Measurements from ENCODE around the gene CADPS.

CADPS gene

DNA sequence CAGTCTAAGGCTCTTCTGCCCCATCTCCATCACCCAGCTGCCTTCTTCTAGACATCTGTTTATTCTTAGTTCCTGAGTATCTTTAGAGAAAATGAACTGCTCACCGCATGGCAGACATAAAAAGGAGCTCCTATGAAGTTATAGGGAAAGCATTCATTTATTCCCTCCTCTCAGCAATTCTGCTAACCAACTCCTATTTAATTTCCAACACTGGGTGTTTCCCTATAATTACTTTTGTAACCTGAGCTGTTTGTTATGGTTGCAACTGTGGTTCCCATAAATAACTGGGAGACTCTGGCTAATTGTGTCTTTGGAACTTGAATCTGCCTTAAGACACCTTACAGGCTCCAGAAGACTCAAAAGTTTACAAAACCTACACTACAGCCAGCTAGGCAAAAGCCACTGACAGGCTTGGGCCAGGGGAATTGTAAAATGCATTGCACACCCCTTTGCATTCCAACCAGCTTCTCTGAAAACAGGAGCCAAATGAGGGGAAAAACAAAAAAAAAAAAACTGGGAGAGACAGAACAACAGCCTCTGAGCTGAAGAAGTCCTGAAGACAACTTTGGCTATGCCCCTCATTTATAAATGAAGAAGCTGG is 270.4 kb downstream of the CADPS start:
- H2AFZ ChIP-seq (ENCODE audit: low read length): no peak overlapping the region
- H4K20me1 ChIP-seq (ENCODE audit: insufficient read depth, low read length, poor library complexity, severe bottlenecking): no peaks in the 10 kb centered on the region
- no peaks in the 10 kb centered on the region for H3F3A ChIP-seq (ENCODE audit: low read depth)
- H3K9me2 ChIP-seq (replicated peaks; ENCODE audit: low read depth, low read length): no peaks in the 10 kb centered on the region
- H3K27me3 ChIP-seq (ENCODE audit: insufficient read depth, low read length, poor library complexity, severe bottlenecking): no peaks in the 10 kb centered on the region
- TF ChIP-seq EZH2phosphoT487 (IDR thresholded peaks at IDR 0.05; ENCODE audit: borderline replicate concordance): no peak
- TF ChIP-seq, protein P1, sequence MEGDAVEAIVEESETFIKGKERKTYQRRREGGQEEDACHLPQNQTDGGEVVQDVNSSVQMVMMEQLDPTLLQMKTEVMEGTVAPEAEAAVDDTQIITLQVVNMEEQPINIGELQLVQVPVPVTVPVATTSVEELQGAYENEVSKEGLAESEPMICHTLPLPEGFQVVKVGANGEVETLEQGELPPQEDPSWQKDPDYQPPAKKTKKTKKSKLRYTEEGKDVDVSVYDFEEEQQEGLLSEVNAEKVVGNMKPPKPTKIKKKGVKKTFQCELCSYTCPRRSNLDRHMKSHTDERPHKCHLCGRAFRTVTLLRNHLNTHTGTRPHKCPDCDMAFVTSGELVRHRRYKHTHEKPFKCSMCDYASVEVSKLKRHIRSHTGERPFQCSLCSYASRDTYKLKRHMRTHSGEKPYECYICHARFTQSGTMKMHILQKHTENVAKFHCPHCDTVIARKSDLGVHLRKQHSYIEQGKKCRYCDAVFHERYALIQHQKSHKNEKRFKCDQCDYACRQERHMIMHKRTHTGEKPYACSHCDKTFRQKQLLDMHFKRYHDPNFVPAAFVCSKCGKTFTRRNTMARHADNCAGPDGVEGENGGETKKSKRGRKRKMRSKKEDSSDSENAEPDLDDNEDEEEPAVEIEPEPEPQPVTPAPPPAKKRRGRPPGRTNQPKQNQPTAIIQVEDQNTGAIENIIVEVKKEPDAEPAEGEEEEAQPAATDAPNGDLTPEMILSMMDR (conservative IDR thresholded peaks at IDR 0.05; ENCODE audit: low read length): no peak
- H3K4me3 ChIP-seq (ENCODE audit: low read length, poor library complexity, severe bottlenecking): no peak overlapping the region
- H3K36me3 ChIP-seq (ENCODE audit: insufficient read depth, low read length): no peaks in the 10 kb centered on the region
- H3K9ac ChIP-seq (ENCODE audit: low read depth, low read length, poor library complexity, severe bottlenecking): no peak overlapping the region
- no peaks in the 10 kb centered on the region for H3K4me1 ChIP-seq (ENCODE audit: insufficient read depth, low read length, poor library complexity, severe bottlenecking)
- H3K4me2 ChIP-seq (ENCODE audit: low read depth, low read length, poor library complexity, severe bottlenecking): no peak overlapping the region
- no peaks in the 10 kb centered on the region for H3K79me2 ChIP-seq (ENCODE audit: insufficient read depth, low read length)
- H3K9me3 ChIP-seq (ENCODE audit: insufficient read depth, low read depth, low read length): no peaks in the 10 kb centered on the region

- Histone ChIP-seq H3K9me3 (ENCODE audit: insufficient read depth, low read depth, low read length) (no peaks in the 10 kb centered on the region), H3K9ac (ENCODE audit: low read depth, low read length, poor library complexity, severe bottlenecking) (no peak overlapping the region), H3K9me2 (replicated peaks; ENCODE audit: low read depth, low read length) (no peaks in the 10 kb centered on the region), H3F3A (ENCODE audit: low read depth) (no peaks in the 10 kb centered on the region), H3K4me3 (ENCODE audit: low read length, poor library complexity, severe bottlenecking) (no peak overlapping the region), H3K27me3 (ENCODE audit: insufficient read depth, low read length, poor library complexity, severe bottlenecking) (no peaks in the 10 kb centered on the region), H4K20me1 (ENCODE audit: insufficient read depth, low read length, poor library complexity, severe bottlenecking) (no peaks in the 10 kb centered on the region), H2AFZ (ENCODE audit: low read length) (no peak overlapping the region), H3K4me1 (ENCODE audit: insufficient read depth, low read length, poor library complexity, severe bottlenecking) (no peaks in the 10 kb centered on the region), H3K4me2 (ENCODE audit: low read depth, low read length, poor library complexity, severe bottlenecking) (no peak overlapping the region), H3K36me3 (ENCODE audit: insufficient read depth, low read length) (no peaks in the 10 kb centered on the region), H3K79me2 (ENCODE audit: insufficient read depth, low read length) (no peaks in the 10 kb centered on the region)
- no peak for TF ChIP-seq EZH2phosphoT487 (IDR thresholded peaks at IDR 0.05; ENCODE audit: borderline replicate concordance)
- TF ChIP-seq, protein P1 (conservative IDR thresholded peaks at IDR 0.05; ENCODE audit: low read length): no peak
Measured at GRCh38 chr3:62604298-62604697, 270.9 kb downstream of the CADPS start.

DNA sequence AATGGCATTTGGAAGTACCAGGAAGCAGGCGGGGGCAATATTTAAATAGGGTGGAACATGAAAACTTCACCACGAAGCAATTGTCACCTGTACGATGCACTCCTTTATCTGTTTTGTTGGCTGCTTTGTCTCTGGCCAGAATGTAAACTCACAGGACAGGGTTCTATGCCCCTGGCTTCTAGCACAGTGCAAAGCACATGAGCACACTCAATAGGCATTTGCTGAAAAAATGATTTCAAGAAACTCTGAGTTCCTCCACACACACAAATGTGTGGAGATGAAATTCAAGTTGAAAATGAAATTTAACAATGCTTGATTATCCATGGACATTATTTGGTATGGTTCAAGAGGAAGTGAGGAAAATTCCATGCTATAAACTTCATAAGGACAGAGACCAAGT is 272.2 kb downstream of the CADPS start:
- Histone ChIP-seq H4K20me1 (ENCODE audit: insufficient read depth, low read length, poor library complexity, severe bottlenecking) (no peaks in the 10 kb centered on the region), H3K27me3 (ENCODE audit: insufficient read depth, low read length, poor library complexity, severe bottlenecking) (no peaks in the 10 kb centered on the region), H3K4me3 (ENCODE audit: low read length, poor library complexity, severe bottlenecking) (no peak overlapping the region), H3K9me2 (replicated peaks; ENCODE audit: low read depth, low read length) (no peaks in the 10 kb centered on the region), H3K36me3 (ENCODE audit: insufficient read depth, low read length) (no peaks in the 10 kb centered on the region), H3K4me2 (ENCODE audit: low read depth, low read length, poor library complexity, severe bottlenecking) (no peak overlapping the region), H3K79me2 (ENCODE audit: insufficient read depth, low read length) (no peaks in the 10 kb centered on the region), H3F3A (ENCODE audit: low read depth) (no peaks in the 10 kb centered on the region), H3K9me3 (ENCODE audit: insufficient read depth, low read depth, low read length) (no peaks in the 10 kb centered on the region), H2AFZ (ENCODE audit: low read length) (no peak overlapping the region), H3K9ac (ENCODE audit: low read depth, low read length, poor library complexity, severe bottlenecking) (no peak overlapping the region), H3K4me1 (ENCODE audit: insufficient read depth, low read length, poor library complexity, severe bottlenecking) (no peaks in the 10 kb centered on the region)
- TF ChIP-seq, protein P1 (conservative IDR thresholded peaks at IDR 0.05; ENCODE audit: low read length): no peak
- TF ChIP-seq EZH2phosphoT487 (IDR thresholded peaks at IDR 0.05; ENCODE audit: borderline replicate concordance): no peak

All from Loucy (cell line).